ENCODE measurements around the gene UBAC2.

Gene UBAC2

GRCh38 chr13:99313941-99314340 is 113.3 kb downstream of the UBAC2 start:
- H3K36me3 ChIP-seq (ENCODE audit: control insufficient read depth in 2 of 2, insufficient read depth in 2 of 2, low read length in 2 of 2), result peaks cover 3 to 6% of the 10 kb centered on the region in 2 donors
- H3K27ac ChIP-seq (ENCODE audit: low read depth in 2 of 2, low read length in 2 of 2), result peak overlapping the region; percentile 34 to 61
- H3K4me3 ChIP-seq (ENCODE audit: low read length in 2 of 2), result no peak overlapping the region
- peaks cover 4 to 5% of the 10 kb centered on the region in 2 donors for H3K4me1 ChIP-seq (ENCODE audit: control insufficient read depth in 2 of 2, insufficient read depth in 2 of 2, low read length in 2 of 2)
- no peaks in the 10 kb centered on the region for H3K9me3 ChIP-seq (ENCODE audit: control insufficient read depth in 2 of 2, low read length in 2 of 2)
- peak overlapping the region in 1 of 2 donors; percentile 8 for H3K9ac ChIP-seq (ENCODE audit: low read depth in 1 of 2, low read length in 2 of 2)
- no peaks in the 10 kb centered on the region for H3K27me3 ChIP-seq (ENCODE audit: control insufficient read depth in 2 of 2, insufficient read depth in 2 of 2, low read length in 2 of 2)

DNA sequence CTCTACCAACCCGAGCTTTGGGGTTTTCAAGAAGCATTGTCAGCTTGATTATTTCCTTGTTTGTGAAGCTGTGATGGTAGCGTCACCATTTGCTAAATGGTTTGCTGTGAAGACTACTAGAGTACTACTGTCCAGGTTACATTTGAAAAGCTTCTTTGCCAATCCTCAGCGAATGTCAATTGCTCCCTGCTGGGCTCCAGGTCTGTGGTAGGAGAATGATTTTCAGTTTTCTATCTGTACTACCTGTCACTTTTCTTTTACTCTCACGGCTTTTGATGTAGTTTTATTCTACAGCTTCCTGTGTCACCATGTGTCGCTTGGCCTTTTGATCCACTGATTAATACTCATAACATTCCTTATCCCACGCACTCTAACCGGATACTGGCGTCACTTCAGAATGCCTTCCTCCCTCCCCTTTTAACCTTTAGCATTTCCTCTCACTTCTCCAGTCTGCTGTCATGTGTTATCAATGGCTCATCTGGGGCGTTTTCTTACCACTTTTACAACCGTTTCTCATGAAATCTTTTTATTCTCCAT is 114.1 kb downstream of the UBAC2 start:
- H3K27ac ChIP-seq (ENCODE audit: low read depth in 2 of 2, low read length in 2 of 2), result peak overlapping the region; percentile 1 to 61
- H3K4me3 ChIP-seq (ENCODE audit: low read length in 2 of 2), result peak overlapping the region in 1 of 2 donors; percentile 34
- H3K9me3 ChIP-seq (ENCODE audit: control insufficient read depth in 2 of 2, low read length in 2 of 2), result no peaks in the 10 kb centered on the region
- no peaks in the 10 kb centered on the region for H3K27me3 ChIP-seq (ENCODE audit: control insufficient read depth in 2 of 2, insufficient read depth in 2 of 2, low read length in 2 of 2)
- no peak overlapping the region for H3K9ac ChIP-seq (ENCODE audit: low read depth in 1 of 2, low read length in 2 of 2)
- peaks cover 3 to 6% of the 10 kb centered on the region in 2 donors for H3K36me3 ChIP-seq (ENCODE audit: control insufficient read depth in 2 of 2, insufficient read depth in 2 of 2, low read length in 2 of 2)
- H3K4me1 ChIP-seq (ENCODE audit: control insufficient read depth in 2 of 2, insufficient read depth in 2 of 2, low read length in 2 of 2), result peaks cover 4 to 5% of the 10 kb centered on the region in 2 donors

DNA sequence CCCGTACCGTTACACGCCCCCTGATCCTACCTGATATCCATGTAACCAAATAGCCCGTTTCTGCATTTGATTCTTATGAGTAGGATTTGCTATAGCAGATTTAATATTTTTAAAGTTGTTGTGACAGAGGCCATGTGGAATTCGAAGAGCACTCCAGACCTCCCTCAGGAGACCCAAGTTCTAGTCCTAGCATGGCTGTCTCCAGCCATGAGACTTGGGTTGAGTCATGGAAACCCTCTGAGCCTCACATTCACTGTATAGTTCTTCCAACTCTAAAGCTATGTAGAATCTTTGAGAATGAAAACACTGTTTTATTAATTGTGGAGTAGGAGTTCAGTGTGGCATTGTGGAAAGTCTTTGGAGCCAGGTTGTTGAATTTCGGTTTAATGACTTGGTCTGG is 114.5 kb downstream of the UBAC2 start:
- Histone ChIP-seq H3K27me3 (ENCODE audit: control insufficient read depth in 2 of 2, insufficient read depth in 2 of 2, low read length in 2 of 2) (no peaks in the 10 kb centered on the region), H3K4me1 (ENCODE audit: control insufficient read depth in 2 of 2, insufficient read depth in 2 of 2, low read length in 2 of 2) (peaks cover 4 to 5% of the 10 kb centered on the region in 2 donors), H3K36me3 (ENCODE audit: control insufficient read depth in 2 of 2, insufficient read depth in 2 of 2, low read length in 2 of 2) (peaks cover 3 to 6% of the 10 kb centered on the region in 2 donors), H3K9me3 (ENCODE audit: control insufficient read depth in 2 of 2, low read length in 2 of 2) (no peaks in the 10 kb centered on the region), H3K27ac (ENCODE audit: low read depth in 2 of 2, low read length in 2 of 2) (peak overlapping the region in 1 of 2 donors; percentile 61), H3K9ac (ENCODE audit: low read depth in 1 of 2, low read length in 2 of 2) (no peak overlapping the region), H3K4me3 (ENCODE audit: low read length in 2 of 2) (no peak overlapping the region)

DNA sequence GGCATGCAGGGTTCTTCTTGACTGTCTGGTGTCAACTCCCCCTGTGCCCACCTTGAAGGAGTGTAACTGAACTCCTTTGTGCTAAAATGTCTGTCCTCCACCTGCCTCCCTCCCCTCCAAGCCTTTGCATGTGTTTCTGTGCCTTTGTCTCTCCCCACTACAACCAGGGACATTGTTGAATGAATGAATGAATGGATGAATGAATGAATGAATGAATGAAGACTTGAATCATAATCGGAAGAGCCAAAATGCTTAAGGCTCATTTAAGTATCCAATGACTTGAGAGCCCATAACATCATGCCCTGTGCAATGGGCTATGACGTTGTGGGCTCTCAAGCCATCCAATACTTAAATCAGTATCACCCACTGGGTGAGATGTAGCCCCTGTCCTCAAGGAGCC is 115.6 kb downstream of the UBAC2 start:
- Histone ChIP-seq H3K4me1 (ENCODE audit: control insufficient read depth in 2 of 2, insufficient read depth in 2 of 2, low read length in 2 of 2) (peaks cover 4 to 6% of the 10 kb centered on the region in 2 donors), H3K9me3 (ENCODE audit: control insufficient read depth in 2 of 2, low read length in 2 of 2) (no peaks in the 10 kb centered on the region), H3K27me3 (ENCODE audit: control insufficient read depth in 2 of 2, insufficient read depth in 2 of 2, low read length in 2 of 2) (no peaks in the 10 kb centered on the region), H3K4me3 (ENCODE audit: low read length in 2 of 2) (no peak overlapping the region), H3K36me3 (ENCODE audit: control insufficient read depth in 2 of 2, insufficient read depth in 2 of 2, low read length in 2 of 2) (peaks cover 3 to 6% of the 10 kb centered on the region in 2 donors), H3K9ac (ENCODE audit: low read depth in 1 of 2, low read length in 2 of 2) (no peak overlapping the region), H3K27ac (ENCODE audit: low read depth in 2 of 2, low read length in 2 of 2) (no peak overlapping the region)

DNA sequence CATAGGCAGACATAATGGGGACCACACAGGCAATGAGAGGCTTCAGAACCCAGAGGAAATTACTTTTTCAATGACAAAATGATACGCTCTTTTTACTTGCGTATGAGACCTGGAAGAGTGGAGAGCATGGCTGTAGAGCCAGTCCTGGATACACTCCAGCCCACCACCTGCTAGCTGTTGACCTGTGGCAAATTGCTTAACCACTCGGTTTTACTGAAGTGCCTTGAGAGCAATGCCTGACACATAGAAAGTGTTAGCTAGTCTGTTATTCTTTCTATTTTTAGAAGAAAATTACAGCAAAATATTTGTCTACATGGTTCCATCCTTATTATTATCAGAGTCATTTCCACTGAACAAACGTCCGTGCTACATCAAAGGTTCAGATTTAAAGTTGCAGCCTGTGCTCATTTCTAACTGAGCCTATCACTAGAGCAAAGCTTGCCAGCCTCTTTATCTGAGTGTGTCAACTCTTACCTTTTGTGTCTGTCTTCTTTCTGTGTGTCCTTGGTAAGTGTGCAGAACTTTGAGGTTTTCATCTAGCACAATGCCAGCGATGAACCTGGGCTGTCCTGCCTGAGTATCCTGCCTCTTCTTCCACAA is 116.1 kb downstream of the UBAC2 start:
- Histone ChIP-seq H3K27ac (ENCODE audit: low read depth in 2 of 2, low read length in 2 of 2) (no peak overlapping the region), H3K9me3 (ENCODE audit: control insufficient read depth in 2 of 2, low read length in 2 of 2) (no peaks in the 10 kb centered on the region), H3K4me1 (ENCODE audit: control insufficient read depth in 2 of 2, insufficient read depth in 2 of 2, low read length in 2 of 2) (peaks cover 4 to 9% of the 10 kb centered on the region in 2 donors), H3K9ac (ENCODE audit: low read depth in 1 of 2, low read length in 2 of 2) (no peak overlapping the region), H3K36me3 (ENCODE audit: control insufficient read depth in 2 of 2, insufficient read depth in 2 of 2, low read length in 2 of 2) (peaks cover 3 to 6% of the 10 kb centered on the region in 2 donors), H3K27me3 (ENCODE audit: control insufficient read depth in 2 of 2, insufficient read depth in 2 of 2, low read length in 2 of 2) (no peaks in the 10 kb centered on the region), H3K4me3 (ENCODE audit: low read length in 2 of 2) (no peak overlapping the region)

- H3K36me3 ChIP-seq (ENCODE audit: control insufficient read depth in 2 of 2, insufficient read depth in 2 of 2, low read length in 2 of 2), result peaks cover 0 to 10% of the 10 kb centered on the region in 2 donors
- H3K27ac ChIP-seq (ENCODE audit: low read depth in 2 of 2, low read length in 2 of 2), result no peak overlapping the region
- H3K27me3 ChIP-seq (ENCODE audit: control insufficient read depth in 2 of 2, insufficient read depth in 2 of 2, low read length in 2 of 2), result no peaks in the 10 kb centered on the region
- H3K9ac ChIP-seq (ENCODE audit: low read depth in 1 of 2, low read length in 2 of 2), result no peak overlapping the region
- no peaks in the 10 kb centered on the region for H3K9me3 ChIP-seq (ENCODE audit: control insufficient read depth in 2 of 2, low read length in 2 of 2)
- no peak overlapping the region for H3K4me3 ChIP-seq (ENCODE audit: low read length in 2 of 2)
- peaks cover 0 to 4% of the 10 kb centered on the region in 2 donors for H3K4me1 ChIP-seq (ENCODE audit: control insufficient read depth in 2 of 2, insufficient read depth in 2 of 2, low read length in 2 of 2)
Measured at GRCh38 chr13:99320693-99321481, 120.2 kb downstream of the UBAC2 start.

DNA sequence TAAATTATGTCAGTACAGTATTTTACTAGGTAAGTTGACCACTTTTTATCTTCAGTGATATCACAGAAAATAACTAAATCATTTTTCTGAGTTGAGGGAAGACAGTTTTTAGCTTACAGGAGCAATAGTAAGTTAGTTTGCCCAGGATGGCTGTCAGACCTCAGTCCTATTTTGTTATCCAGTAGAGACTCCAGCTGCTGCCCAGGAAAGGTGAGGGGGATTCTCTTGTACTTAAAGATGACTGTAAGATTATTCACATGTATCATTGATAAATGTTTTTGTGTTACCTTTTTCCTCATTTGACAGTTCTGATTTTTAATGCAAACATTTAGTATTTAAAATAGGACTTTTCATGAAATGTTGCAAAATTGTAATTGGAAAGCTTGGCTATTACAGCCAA is 121.1 kb downstream of the UBAC2 start:
- Histone ChIP-seq H3K27me3 (ENCODE audit: control insufficient read depth in 2 of 2, insufficient read depth in 2 of 2, low read length in 2 of 2) (no peaks in the 10 kb centered on the region), H3K9me3 (ENCODE audit: control insufficient read depth in 2 of 2, low read length in 2 of 2) (no peaks in the 10 kb centered on the region), H3K36me3 (ENCODE audit: control insufficient read depth in 2 of 2, insufficient read depth in 2 of 2, low read length in 2 of 2) (peaks cover 2 to 12% of the 10 kb centered on the region in 2 donors), H3K4me3 (ENCODE audit: low read length in 2 of 2) (no peak overlapping the region), H3K4me1 (ENCODE audit: control insufficient read depth in 2 of 2, insufficient read depth in 2 of 2, low read length in 2 of 2) (peaks cover 2 to 4% of the 10 kb centered on the region in 2 donors), H3K9ac (ENCODE audit: low read depth in 1 of 2, low read length in 2 of 2) (no peak overlapping the region), H3K27ac (ENCODE audit: low read depth in 2 of 2, low read length in 2 of 2) (no peak overlapping the region)

- H3K36me3 ChIP-seq (ENCODE audit: control insufficient read depth in 2 of 2, insufficient read depth in 2 of 2, low read length in 2 of 2), result peaks cover 2 to 9% of the 10 kb centered on the region in 2 donors
- peak overlapping the region; percentile 42 to 46 for H3K27ac ChIP-seq (ENCODE audit: low read depth in 2 of 2, low read length in 2 of 2)
- no peak overlapping the region for H3K4me3 ChIP-seq (ENCODE audit: low read length in 2 of 2)
- H3K4me1 ChIP-seq (ENCODE audit: control insufficient read depth in 2 of 2, insufficient read depth in 2 of 2, low read length in 2 of 2), result peaks cover 3 to 4% of the 10 kb centered on the region in 2 donors
- no peak overlapping the region for H3K9ac ChIP-seq (ENCODE audit: low read depth in 1 of 2, low read length in 2 of 2)
- H3K27me3 ChIP-seq (ENCODE audit: control insufficient read depth in 2 of 2, insufficient read depth in 2 of 2, low read length in 2 of 2), result no peaks in the 10 kb centered on the region
- no peaks in the 10 kb centered on the region for H3K9me3 ChIP-seq (ENCODE audit: control insufficient read depth in 2 of 2, low read length in 2 of 2)
Measured at GRCh38 chr13:99322297-99323103, 121.8 kb downstream of the UBAC2 start.

- H3K4me1 ChIP-seq (ENCODE audit: control insufficient read depth in 2 of 2, insufficient read depth in 2 of 2, low read length in 2 of 2), result peaks cover 3 to 4% of the 10 kb centered on the region in 2 donors
- H3K27me3 ChIP-seq (ENCODE audit: control insufficient read depth in 2 of 2, insufficient read depth in 2 of 2, low read length in 2 of 2), result no peaks in the 10 kb centered on the region
- H3K36me3 ChIP-seq (ENCODE audit: control insufficient read depth in 2 of 2, insufficient read depth in 2 of 2, low read length in 2 of 2), result peaks cover 2 to 9% of the 10 kb centered on the region in 2 donors
- no peak overlapping the region for H3K9ac ChIP-seq (ENCODE audit: low read depth in 1 of 2, low read length in 2 of 2)
- no peak overlapping the region for H3K27ac ChIP-seq (ENCODE audit: low read depth in 2 of 2, low read length in 2 of 2)
- no peaks in the 10 kb centered on the region for H3K9me3 ChIP-seq (ENCODE audit: control insufficient read depth in 2 of 2, low read length in 2 of 2)
- H3K4me3 ChIP-seq (ENCODE audit: low read length in 2 of 2), result no peak overlapping the region
Measured at GRCh38 chr13:99323488-99323887, 122.8 kb downstream of the UBAC2 start.
